COR-L47 (cell line): ENCODE results near the gene RBBP4.

Experiments
- DNase-seq: peaks from one replicate; lab custom pipeline; 2025; lab: John Stamatoyannopoulos, UW

Gene RBBP4

GRCh38 chr1:32719681-32720275 is 68.8 kb downstream of the RBBP4 start:
- DNase-seq: no peak

DNA sequence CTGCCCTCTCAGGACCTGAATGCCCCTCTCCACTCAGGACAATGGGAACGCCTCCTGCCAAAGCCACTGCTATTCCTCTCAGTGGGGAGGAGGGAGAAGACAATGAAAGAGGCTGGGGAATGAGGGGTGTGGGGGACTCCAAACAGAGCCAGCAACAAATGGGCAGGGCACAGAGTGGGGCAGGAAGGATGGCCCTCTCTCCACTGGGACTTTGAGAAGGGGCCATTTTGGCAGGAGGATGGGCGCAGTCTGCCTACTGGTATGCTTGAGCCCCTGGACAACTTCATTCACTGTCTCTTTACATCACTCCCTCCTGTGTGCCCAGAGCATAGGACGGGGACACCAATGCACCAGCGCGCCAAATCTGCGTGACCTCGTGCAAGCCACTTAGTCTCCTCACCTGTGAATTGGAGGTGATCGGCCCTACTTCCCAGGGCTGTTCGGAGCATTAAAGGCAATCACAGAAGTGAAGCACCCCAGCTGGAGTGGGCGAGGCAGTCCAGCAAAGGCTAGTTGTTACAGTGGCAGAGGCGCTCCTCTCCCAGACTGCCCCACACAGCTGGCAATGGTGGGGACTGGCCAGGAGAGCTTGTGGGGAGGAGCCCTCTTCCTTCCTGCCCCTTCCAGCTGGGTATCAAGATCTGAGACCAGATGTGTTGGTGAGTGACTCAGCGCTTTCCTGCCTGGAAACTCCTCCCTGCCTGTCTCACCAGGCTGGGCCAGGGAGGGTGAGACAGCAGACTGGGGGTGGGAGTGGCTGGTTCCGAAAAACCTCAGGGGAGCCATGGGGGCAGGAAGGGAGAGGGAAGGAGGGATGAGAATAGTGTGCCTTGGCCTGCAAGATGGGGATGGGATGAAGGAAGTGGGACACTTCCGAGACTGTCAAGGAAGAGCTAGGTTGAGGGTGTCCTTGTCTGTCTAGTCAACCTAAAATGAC is 73.9 kb downstream of the RBBP4 start:
- peak; percentile 31 for DNase-seq

GRCh38 chr1:32725615-32725982 is 74.6 kb downstream of the RBBP4 start:
- DNase-seq: no peak

DNA sequence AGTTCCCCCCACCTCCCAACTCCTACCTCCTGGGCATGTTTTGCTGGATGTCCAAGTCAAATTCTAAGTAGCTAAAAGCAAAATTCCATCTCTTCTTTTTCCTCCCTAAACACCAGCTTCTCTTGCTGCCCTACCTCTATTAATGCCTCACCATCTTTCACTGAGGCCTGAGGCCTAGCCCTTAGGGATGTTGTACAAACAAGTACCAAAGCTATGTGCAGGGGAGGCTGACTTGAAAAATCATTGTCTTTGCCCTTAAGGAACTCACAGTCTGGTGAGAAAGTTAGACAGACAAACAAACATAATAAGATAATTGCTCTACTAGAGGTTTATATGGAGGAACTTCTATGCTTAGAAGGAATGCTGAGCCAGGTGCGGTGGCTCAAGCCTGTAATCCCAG is 76.9 kb downstream of the RBBP4 start:
- no peak for DNase-seq

DNA sequence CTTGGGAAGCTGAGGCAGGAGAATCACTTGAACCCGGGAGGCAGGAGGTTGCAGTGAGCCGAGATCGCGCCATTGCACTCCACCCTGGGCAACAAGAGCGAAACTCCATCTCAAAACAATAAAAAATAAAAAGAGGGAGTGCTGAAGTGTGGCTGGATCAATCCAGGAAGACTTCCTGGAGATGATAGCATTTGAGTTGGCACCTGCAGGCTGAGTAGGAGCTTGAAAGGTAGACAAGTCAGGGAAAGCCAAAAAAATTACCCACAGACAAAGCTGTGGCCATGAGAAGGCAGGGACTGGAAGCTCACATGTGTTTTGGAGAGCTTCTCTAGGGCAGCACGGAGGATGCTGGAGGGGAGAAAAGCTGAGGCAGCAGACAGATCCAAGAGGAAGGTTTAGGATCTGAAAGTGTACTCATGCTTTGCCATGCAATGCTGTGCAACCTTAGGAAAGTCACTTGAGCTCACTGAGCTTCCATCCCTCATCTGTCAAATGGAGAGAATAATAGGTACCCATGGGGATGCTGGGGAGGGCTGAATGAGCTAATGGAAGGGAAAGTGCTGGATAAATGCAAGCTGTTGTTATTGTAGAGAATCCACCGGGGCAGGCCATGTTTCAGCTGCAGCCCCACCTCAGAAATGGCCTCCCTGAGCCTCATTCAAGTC is 77.5 kb downstream of the RBBP4 start:
- DNase-seq: no peak

DNA sequence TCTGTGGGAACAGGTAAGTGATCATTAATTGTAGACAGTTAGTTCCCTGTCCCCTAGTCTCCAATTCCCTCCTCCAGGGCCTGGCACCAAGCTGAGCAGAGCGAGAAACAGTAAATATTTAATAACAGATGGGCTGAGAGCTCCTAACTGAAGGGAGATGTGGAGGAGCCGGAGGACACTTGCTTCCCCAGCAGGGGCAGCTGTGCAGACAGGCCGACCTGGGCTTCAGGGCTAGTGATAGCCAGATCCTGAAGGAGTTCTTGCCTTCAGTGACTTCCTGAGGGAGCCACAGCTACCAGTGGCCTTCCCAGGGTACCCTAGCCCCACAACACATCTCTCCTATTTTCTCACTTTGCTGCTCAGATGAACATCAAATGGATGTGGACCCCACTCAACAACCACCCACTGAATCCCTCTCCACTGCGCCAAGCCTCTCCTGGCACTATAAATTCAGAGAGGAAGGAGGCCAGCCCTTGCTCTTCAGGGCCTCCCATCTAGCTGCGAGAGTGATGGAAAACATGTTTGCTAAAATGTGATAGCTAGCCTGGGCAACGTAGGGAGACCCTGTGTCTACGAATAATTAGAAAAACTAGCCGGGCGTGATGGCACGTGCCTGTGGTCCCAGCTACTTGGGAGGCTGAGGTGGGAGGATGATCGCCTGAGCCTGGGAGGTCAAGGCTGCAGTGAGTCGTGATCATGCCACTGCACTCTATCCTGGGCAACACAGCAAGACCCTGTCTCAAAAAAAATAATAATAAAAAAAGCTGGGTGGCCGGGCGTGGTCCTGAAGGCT is 78.4 kb downstream of the RBBP4 start:
- DNase-seq: no peak

- DNase-seq: no peak
Measured at GRCh38 chr1:32733582-32734321, 82.7 kb downstream of the RBBP4 start.
